CD4-positive, alpha-beta T cell treated with Interleukin-17A for 4 hours (primary cell): ENCODE data around the gene RINL.

Experiments used
- DNase-seq: peaks from one replicate; pipeline ENCODE4 v3.0.0-alpha.2; 2020; ENCODE audit warnings: mixed read lengths

RINL gene

GRCh38 chr19:38848299-38849146 is 29.6 kb downstream of the RINL start:
- no peak for DNase-seq

GRCh38 chr19:38846097-38846496 is 32.0 kb downstream of the RINL start:
- no peak for DNase-seq

GRCh38 chr19:38845374-38846024 is 32.6 kb downstream of the RINL start:
- DNase-seq: no peak

- DNase-seq: no peak
Observed at GRCh38 chr19:38844093-38844686, 33.9 kb downstream of the RINL start.

- DNase-seq: no peak
Observed at GRCh38 chr19:38843175-38843758, 34.8 kb downstream of the RINL start.

- DNase-seq: peak; percentile 80
Observed at GRCh38 chr19:38842439-38843174, 35.5 kb downstream of the RINL start.

- peak; percentile 79 for DNase-seq
Observed at GRCh38 chr19:38841787-38842438, 36.2 kb downstream of the RINL start.

GRCh38 chr19:38841180-38841766 is 36.8 kb downstream of the RINL start:
- DNase-seq: no peak

GRCh38 chr19:38840583-38840968 is 37.5 kb downstream of the RINL start:
- no peak for DNase-seq

GRCh38 chr19:38839816-38840582 is 38.1 kb downstream of the RINL start:
- no peak for DNase-seq

GRCh38 chr19:38838986-38839761 is 38.9 kb downstream of the RINL start:
- no peak for DNase-seq

GRCh38 chr19:38838208-38838985 is 39.7 kb downstream of the RINL start:
- peak; percentile 63 for DNase-seq

- no peak for DNase-seq
Observed at GRCh38 chr19:38837656-38838121, 40.4 kb downstream of the RINL start.

GRCh38 chr19:38836983-38837626 is 41.0 kb downstream of the RINL start:
- no peak for DNase-seq

GRCh38 chr19:38836159-38836982 is 41.7 kb downstream of the RINL start:
- no peak for DNase-seq

GRCh38 chr19:38834590-38834989 is 43.5 kb downstream of the RINL start:
- DNase-seq: no peak

GRCh38 chr19:38834104-38834490 is 44.0 kb downstream of the RINL start:
- DNase-seq: no peak

GRCh38 chr19:38833092-38833425 is 45.0 kb downstream of the RINL start:
- DNase-seq: no peak
